K562 (cell line): ENCODE measurements around the gene TP63. TPM values are rescaled to one million over a fixed set of nuclear protein-coding genes. Genes with fewer than 3 reads are reported as not detected.

Experiments
- ATAC-seq: fragments of 200-7000 bp; cut with Tn5 transposase; 3 replicates; pipeline ENCODE4 v1.9.1; 2020; ENCODE audit warnings: moderate library complexity
- BruUV-seq: library from RNA; stranded (reverse); fragments of 400-500 nt; replicated peaks from 2 replicates; lab custom pipeline; 2021; lab: Mats Ljungman, UMichigan
- CTCF ChIA-PET: fragments of 300-600 bp; formaldehyde crosslinking; extraction: SDS; loops from one replicate; lab custom pipeline; 2021; ENCODE audit warnings: low intra/inter-chr PET ratio; lab: Yijun Ruan, JAX
- POLR2A ChIA-PET: fragments of 300-600, 350-650 bp; sonication (Branson Sonifier 250); formaldehyde crosslinking; extraction: SDS; loops from one replicate; lab custom pipeline; 2021; ENCODE audit warnings: antibody characterized with exemption, inconsistent platforms; lab: Yijun Ruan, JAX
- DNase-seq, 4 experiments: peaks; one replicate each; pipeline versions ENCODE4 v3.0.0 to v3.0.0-alpha.2; 2011 to 2018; ENCODE audit warnings: low spot score in 3 of 4, mixed read lengths in 3 of 4; ENCODE audit errors: extremely low read depth in 1 of 4
- FAIRE-seq: peaks from 2 replicates; lab custom pipeline; 2011; peaks lifted over from hg19 to GRCh38; lab: Jason Lieb, UNC
- H2AFZ ChIP-seq: 2 replicates; pipeline ENCODE4 v1.6.0; 2011; ENCODE audit warnings: low read depth, low read length, control low read depth, inconsistent platforms
- H3K27ac ChIP-seq: fragments of 200-600 bp; 3 replicates; pipeline ENCODE4 v1.8.0; 2011; ENCODE audit warnings: low read depth, mild to moderate bottlenecking, control low read depth, inconsistent platforms, low read length, moderate library complexity, mixed read lengths; ENCODE audit errors: extremely low read depth
- H3K27me3 ChIP-seq, 2 experiments: fragments of 300-600 bp in 1 of 2; 2 replicates in 1 of 2; 3 replicates in 1 of 2; pipeline versions ENCODE4 v1.6.0 to v1.8.0; 2011; ENCODE audit warnings: inconsistent platforms in 2 of 2, low read length in 2 of 2, mild to moderate bottlenecking in 1 of 2, mixed read lengths in 1 of 2, moderate library complexity in 1 of 2; ENCODE audit not compliant: control insufficient read depth in 2 of 2, insufficient read depth in 2 of 2
- H3K36me3 ChIP-seq: fragments of 300-600 bp; 3 replicates; pipeline ENCODE4 v1.8.0; 2011; ENCODE audit warnings: mild to moderate bottlenecking, low read length, inconsistent platforms; ENCODE audit not compliant: control insufficient read depth, insufficient read depth
- H3K4me1 ChIP-seq, 2 experiments: fragments of 200-600 bp in 1 of 2; replicated peaks in 1 of 2; 2 replicates in 1 of 2; 3 replicates in 1 of 2; pipeline versions ENCODE4 v1.5.1 to v1.8.0; 2011; ENCODE audit warnings: inconsistent platforms in 2 of 2, low read length in 2 of 2, mild to moderate bottlenecking in 1 of 2, mixed read lengths in 1 of 2, moderate library complexity in 1 of 2; ENCODE audit not compliant: control insufficient read depth in 2 of 2, insufficient read depth in 2 of 2
- H3K4me2 ChIP-seq: 2 replicates; pipeline ENCODE4 v1.6.1; 2011; ENCODE audit warnings: low read length, control low read depth, inconsistent platforms, mixed read lengths; ENCODE audit not compliant: insufficient read depth
- H3K4me3 ChIP-seq: fragments of 200-600 bp; sonication (generic), shearing (Covaris generic); 2 replicates; pipeline ENCODE4 v1.5.1; 2016; ENCODE audit warnings: control low read depth, inconsistent platforms
- H3K79me2 ChIP-seq: fragments of 200-600 bp; 3 replicates; pipeline ENCODE4 v1.8.0; 2011; ENCODE audit warnings: low read length, inconsistent platforms; ENCODE audit not compliant: control insufficient read depth, insufficient read depth
- H3K9ac ChIP-seq, 2 experiments: 2 replicates each; pipeline versions ENCODE4 v1.6.0 to v1.6.1; 2011; ENCODE audit warnings: low read depth in 2 of 2, low read length in 2 of 2, control low read depth in 1 of 2, inconsistent platforms in 1 of 2, mild to moderate bottlenecking in 1 of 2, mixed read lengths in 1 of 2; ENCODE audit not compliant: insufficient read depth in 1 of 2
- H3K9me1 ChIP-seq: one replicate; pipeline ENCODE4 v1.6.0; 2011; ENCODE audit warnings: inconsistent platforms, mild to moderate bottlenecking, low read length, moderate library complexity; ENCODE audit not compliant: control insufficient read depth, insufficient read depth
- H3K9me3 ChIP-seq: replicated peaks from 2 replicates; pipeline ENCODE4 v1.5.1; 2011; ENCODE audit warnings: low read depth, low read length, inconsistent platforms; ENCODE audit not compliant: control insufficient read depth, insufficient read depth
- H4K20me1 ChIP-seq: replicated peaks from 2 replicates; pipeline ENCODE4 v1.6.1; 2011; ENCODE audit warnings: low read length, inconsistent platforms, mixed read lengths; ENCODE audit not compliant: control insufficient read depth, insufficient read depth
- BCLAF1 ChIP-seq, 2 experiments: fragments of 450-650 bp in 1 of 2; IDR thresholded peaks; 2 replicates each; pipeline ENCODE4 v1.6.1; 2011 to 2017; ENCODE audit warnings: low read depth in 2 of 2, antibody characterized with exemption in 1 of 2, borderline replicate concordance in 1 of 2, low read length in 1 of 2, mild to moderate bottlenecking in 1 of 2, mixed read lengths in 1 of 2; ENCODE audit not compliant: control insufficient read depth in 1 of 2
- C11orf30 ChIP-seq: fragments of 450-650 bp; IDR thresholded peaks from 2 replicates; pipeline ENCODE4 v1.6.1; 2016; ENCODE audit warnings: low read depth, mild to moderate bottlenecking
- CEBPB ChIP-seq: fragments of 450-650 bp; IDR thresholded peaks from 2 replicates; pipeline ENCODE4 v1.6.1; 2016; ENCODE audit warnings: missing genetic modification characterization, missing compliant biosample characterization
- CEBPG ChIP-seq, 3 experiments: fragments of 200-800 bp in 1 of 3; sonication (Bioruptor generic) in 1 of 3; sonication (generic) in 1 of 3; formaldehyde crosslinking in 1 of 3; IDR thresholded peaks in 2 of 3; conservative IDR thresholded peaks in 1 of 3; 2 replicates each; pipeline versions ENCODE4 v1.6.1 to v1.8.0; 2016 to 2022; ENCODE audit warnings: missing compliant biosample characterization in 2 of 3, missing genetic modification characterization in 2 of 3, mild to moderate bottlenecking in 1 of 3, missing genetic modification reagents in 1 of 3
- ELK1 ChIP-seq: sonication (generic); formaldehyde crosslinking; IDR thresholded peaks from 2 replicates; pipeline ENCODE4 v1.8.1; 2022; ENCODE audit warnings: missing genetic modification reagents
- ETS2 ChIP-seq: IDR thresholded peaks from 2 replicates; pipeline ENCODE4 v1.6.1; 2016; ENCODE audit warnings: borderline replicate concordance, missing genetic modification characterization, mild to moderate bottlenecking, moderate library complexity, missing compliant biosample characterization; ENCODE audit not compliant: poor library complexity, severe bottlenecking
- RBM22 ChIP-seq: fragments of 200-400 bp; formaldehyde crosslinking; IDR thresholded peaks from 2 replicates; pipeline ENCODE4 v1.6.1; 2018; ENCODE audit warnings: low read length, low read depth; ENCODE audit not compliant: poor library complexity, severe bottlenecking
- TRIM24 ChIP-seq, 2 experiments: fragments of 450-650 bp; IDR thresholded peaks; 2 replicates each; pipeline ENCODE4 v1.6.1; 2016
- ZNF511 ChIP-seq: sonication (generic); formaldehyde crosslinking; IDR thresholded peaks from 2 replicates; pipeline ENCODE4 v1.8.0; 2022; ENCODE audit warnings: mild to moderate bottlenecking, missing genetic modification reagents
- WGBS: fragments of 100-300 bp; shearing (Covaris generic); methylation state at CpG from one replicate; pipeline ENCODE4 v1.1.6; 2016; ENCODE audit warnings: low coverage, mixed read lengths; ENCODE audit not compliant: insufficient coverage; ENCODE audit errors: missing lambda C conversion rate; 5-methylcytosine and 5-hydroxymethylcytosine counted together
- in situ Hi-C: fragments of 300-500 bp; cut with MboI; formaldehyde crosslinking; loops from 4 replicates; pipeline ENCODE4 v1.15.0; 2018; ENCODE audit warnings: inconsistent platforms, mixed read lengths
- intact Hi-C: fragments of 100-400 bp; cut with micrococcal nuclease; formaldehyde crosslinking; loops from 2 replicates; pipeline ENCODE4 v1.14.2; 2022
- polyA plus RNA-seq, 8 experiments: library from polyadenylated mRNA; depleted of rRNA in 4 of 8; stranded (reverse) in 5 of 8; unstranded in 3 of 8; fragments of >200 nt; fragmentation: Nextera tagmentation in 2 of 8; fragmentation: Illumina TruSeq in 1 of 8; extraction: Ambion mirVana in 2 of 8; extraction: Trizol in 1 of 8; gene quantifications; 2 replicates each; pipeline versions ENCODE4 v1.2.1 to v1.2.3, GENCODE V29; 2011 to 2014; ENCODE audit warnings: inconsistent platforms in 1 of 8, missing spikeins in 1 of 8
- total RNA-seq, 7 experiments: library from RNA; depleted of rRNA in 6 of 7; stranded (reverse); fragments of >200 nt in 6 of 7; fragmentation: Illumina TruSeq in 2 of 7; extraction: Trizol in 2 of 7; gene quantifications; 2 replicates each; pipeline versions ENCODE4 v1.2.1 to v1.2.3, GENCODE V29; 2011 to 2021; ENCODE audit warnings: low replicate concordance in 1 of 7

Gene TP63
- total and polyA plus RNA-seq, 9 of the 15 experiments (the other 6 are each of a cell fraction or from before 2014, with no cell fraction given) = 0.32 to 1.4 (median 0.50) TPM

GRCh38 chr3:189898559-189899153 is 267.5 kb downstream of the TP63 start:
- FAIRE-seq (no peak), DNase-seq (no peak), ATAC-seq (no peak)
- ChIA-PET CTCF (no interaction called here), POLR2A (no interaction called here)
- TF ChIP-seq C11orf30 = no peak
- TF ChIP-seq CEBPG (CRISPR knock-in tag; IDR thresholded peaks at IDR 0.05) = no peak
- peak; percentile 87 to 92 for TF ChIP-seq CEBPG (tag; conservative IDR thresholded peaks at IDR 0.05 in 1 of 2, IDR thresholded peaks at IDR 0.05 in 1 of 2)
- TF ChIP-seq CEBPB (tag) = peak; percentile 77
- no peak for TF ChIP-seq RBM22
- peak; percentile 42 to 45; a peak in 2 of 4 replicates for TF ChIP-seq TRIM24 (IDR thresholded peaks at IDR 0.05)
- H4K20me1 ChIP-seq = no peaks in the 10 kb centered on the region
- intact Hi-C loops (no loop called here), in situ Hi-C loops (no loop called here)
- BruUV-seq = no TSS peak
- no peaks in the 10 kb centered on the region for H3K9me1 ChIP-seq
- H3K4me2 ChIP-seq = no peak overlapping the region
- no peak overlapping the region for H3K27ac ChIP-seq
- H3K9ac ChIP-seq = no peak overlapping the region
- no peaks in the 10 kb centered on the region for H3K79me2 ChIP-seq
- no peaks in the 10 kb centered on the region for H3K27me3 ChIP-seq
- H3K36me3 ChIP-seq = no peaks in the 10 kb centered on the region
- no peak overlapping the region for H3K4me3 ChIP-seq
- no peak overlapping the region for H2AFZ ChIP-seq
- H3K9me3 ChIP-seq = no peaks in the 10 kb centered on the region
- no peaks in the 10 kb centered on the region for H3K4me1 ChIP-seq
- WGBS = 0% methylated on average over 1 of the region's 1 CpG

- H3K9me1 ChIP-seq = no peaks in the 10 kb centered on the region
- H3K27me3 ChIP-seq = no peaks in the 10 kb centered on the region
- no peak overlapping the region for H3K27ac ChIP-seq
- intact Hi-C loops (no loop called here), in situ Hi-C loops (no loop called here)
- FAIRE-seq (no peak), DNase-seq (no peak), ATAC-seq (no peak)
- H3K4me3 ChIP-seq = no peak overlapping the region
- no peaks in the 10 kb centered on the region for H3K36me3 ChIP-seq
- no peak overlapping the region for H2AFZ ChIP-seq
- H3K79me2 ChIP-seq = no peaks in the 10 kb centered on the region
- no peak overlapping the region for H3K4me2 ChIP-seq
- H3K9me3 ChIP-seq = no peaks in the 10 kb centered on the region
- CTCF ChIA-PET = no interaction called here
- H3K9ac ChIP-seq = no peak overlapping the region
- H3K4me1 ChIP-seq = no peaks in the 10 kb centered on the region
- POLR2A ChIA-PET = no interaction called here
- no TSS peak for BruUV-seq
- WGBS = 7% methylated on average over 3 of the region's 3 CpGs
- H4K20me1 ChIP-seq = no peaks in the 10 kb centered on the region
- no peak for TF ChIP-seq ZNF511 (CRISPR knock-in tag)
- TF ChIP-seq ETS2 = no peak
- no peak for TF ChIP-seq ELK1 (CRISPR knock-in tag)
- TF ChIP-seq BCLAF1 (IDR thresholded peaks at IDR 0.05; ENCODE audit: borderline replicate concordance in 1 of 2, control insufficient read depth in 1 of 2, low read depth in 2 of 2, low read length in 1 of 2) = no peak
Measured at GRCh38 chr3:189899186-189899585, 268.0 kb downstream of the TP63 start.
